SK-N-SH (cell line): ENCODE results near the gene ADGRB2.

Experiments
- EP300 ChIP-seq, 2 experiments: IDR thresholded peaks; 2 replicates each; pipeline versions ENCODE4 v1.4.0 to v1.6.1; 2012; ENCODE audit warnings: borderline replicate concordance in 1 of 2, low read depth in 1 of 2, low read length in 1 of 2
- EZH2phosphoT487 ChIP-seq: fragments of 200-600 bp; sonication (generic); IDR thresholded peaks from 2 replicates; pipeline ENCODE4 v1.6.1; 2017; ENCODE audit warnings: low read depth, mixed run types, mild to moderate bottlenecking, antibody characterized with exemption, moderate library complexity, borderline replicate concordance
- RFX5 ChIP-seq: IDR thresholded peaks from 2 replicates; pipeline ENCODE4 v1.6.1; 2012; ENCODE audit warnings: mild to moderate bottlenecking, improper control_type of control experiment, low read length
- TF ChIP-seq, protein P1 (sequence below): fragments of 200-600 bp; sonication (generic); IDR thresholded peaks from 2 replicates; pipeline ENCODE4 v1.6.1; 2017; ENCODE audit warnings: antibody characterized with exemption, mild to moderate bottlenecking, moderate library complexity
- TF ChIP-seq, protein P2 (sequence below): fragments of 150-350 bp; IDR thresholded peaks from 2 replicates; pipeline ENCODE4 v1.6.1; 2017; ENCODE audit warnings: antibody characterized with exemption, low read length, low read depth, borderline replicate concordance

DNA sequence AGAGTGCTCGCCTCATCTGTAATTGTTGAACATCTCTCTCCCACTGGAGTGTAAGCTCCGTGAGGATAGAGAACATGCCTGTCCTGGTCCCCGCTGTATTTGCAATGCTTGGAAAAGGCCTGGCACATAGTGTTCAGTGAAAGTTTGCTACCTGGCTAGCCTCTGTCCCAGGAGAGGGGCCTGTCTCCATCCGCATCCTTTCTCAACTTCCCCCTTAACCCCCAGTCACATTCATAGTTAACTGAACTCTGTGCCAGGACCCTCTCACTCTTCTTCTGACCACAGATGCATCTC is 36.5 kb upstream of the ADGRB2 start:
- TF ChIP-seq, protein P1, sequence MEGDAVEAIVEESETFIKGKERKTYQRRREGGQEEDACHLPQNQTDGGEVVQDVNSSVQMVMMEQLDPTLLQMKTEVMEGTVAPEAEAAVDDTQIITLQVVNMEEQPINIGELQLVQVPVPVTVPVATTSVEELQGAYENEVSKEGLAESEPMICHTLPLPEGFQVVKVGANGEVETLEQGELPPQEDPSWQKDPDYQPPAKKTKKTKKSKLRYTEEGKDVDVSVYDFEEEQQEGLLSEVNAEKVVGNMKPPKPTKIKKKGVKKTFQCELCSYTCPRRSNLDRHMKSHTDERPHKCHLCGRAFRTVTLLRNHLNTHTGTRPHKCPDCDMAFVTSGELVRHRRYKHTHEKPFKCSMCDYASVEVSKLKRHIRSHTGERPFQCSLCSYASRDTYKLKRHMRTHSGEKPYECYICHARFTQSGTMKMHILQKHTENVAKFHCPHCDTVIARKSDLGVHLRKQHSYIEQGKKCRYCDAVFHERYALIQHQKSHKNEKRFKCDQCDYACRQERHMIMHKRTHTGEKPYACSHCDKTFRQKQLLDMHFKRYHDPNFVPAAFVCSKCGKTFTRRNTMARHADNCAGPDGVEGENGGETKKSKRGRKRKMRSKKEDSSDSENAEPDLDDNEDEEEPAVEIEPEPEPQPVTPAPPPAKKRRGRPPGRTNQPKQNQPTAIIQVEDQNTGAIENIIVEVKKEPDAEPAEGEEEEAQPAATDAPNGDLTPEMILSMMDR: no peak
- TF ChIP-seq, protein P2, sequence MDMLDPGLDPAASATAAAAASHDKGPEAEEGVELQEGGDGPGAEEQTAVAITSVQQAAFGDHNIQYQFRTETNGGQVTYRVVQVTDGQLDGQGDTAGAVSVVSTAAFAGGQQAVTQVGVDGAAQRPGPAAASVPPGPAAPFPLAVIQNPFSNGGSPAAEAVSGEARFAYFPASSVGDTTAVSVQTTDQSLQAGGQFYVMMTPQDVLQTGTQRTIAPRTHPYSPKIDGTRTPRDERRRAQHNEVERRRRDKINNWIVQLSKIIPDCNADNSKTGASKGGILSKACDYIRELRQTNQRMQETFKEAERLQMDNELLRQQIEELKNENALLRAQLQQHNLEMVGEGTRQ: no peak
- TF ChIP-seq EZH2phosphoT487 (no peak), RFX5 (no peak), EP300 (IDR thresholded peaks at IDR 0.05; ENCODE audit: borderline replicate concordance in 1 of 2, low read depth in 1 of 2, low read length in 1 of 2) (no peak)
